KBM-7 (cell line): ENCODE data around the gene RNASE11.
"Not testable (repeated sequence)": the region's sequence is repeated elsewhere in the genome, so short reads cannot be mapped to it uniquely, and the experiment has no call there.

Source experiments
- DNase-seq: peaks from one replicate; pipeline ENCODE4 v3.0.0-alpha.2; 2015
- in situ Hi-C: fragments of 300-500 bp; cut with MboI; formaldehyde crosslinking; loops from 2 replicates; pipeline ENCODE4 v1.14.3; 2020; ENCODE audit warnings: low sequenced_read_pairs, low pct_unique_long_range_greater_than_20kb, mixed read lengths

The RNASE11 gene

GRCh38 chr14:20587489-20588154 is at the start of gene RNASE11:
Gene RNASE11 (minus strand): TSS chr14:20588001.
- DNase-seq = no peak
- in situ Hi-C loops = loop anchor here (25.0 kb wide), 1 partner anchor 100 kb away; no protein-coding TSS in a partner anchor

GRCh38 chr14:20632831-20633691 is 45.3 kb upstream of the RNASE11 start:
- DNase-seq = peak; percentile 91
- in situ Hi-C loops = no loop called here

DNA sequence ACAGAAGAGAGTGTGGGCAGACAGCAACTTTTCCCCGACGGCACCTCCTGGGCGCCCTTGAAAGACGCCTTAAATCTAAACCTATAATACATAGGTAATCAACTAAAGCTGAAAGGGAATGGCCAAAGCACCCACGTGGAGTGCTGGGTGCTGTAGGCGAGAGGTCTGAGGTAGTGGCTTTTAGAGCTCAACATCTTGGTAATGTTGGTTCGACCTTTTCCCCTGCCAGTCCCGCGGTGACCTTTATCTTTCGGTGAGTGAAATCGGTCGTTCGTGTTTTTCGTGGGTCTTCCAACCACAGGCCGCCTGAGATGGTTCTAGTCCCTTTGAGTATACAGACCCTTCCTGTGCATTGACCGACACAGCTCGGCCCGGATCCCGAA is 44.6 kb upstream of the RNASE11 start:
- DNase-seq = no peak
- in situ Hi-C loops = no loop called here

GRCh38 chr14:20631880-20632389 is 44.1 kb upstream of the RNASE11 start:
- DNase-seq = peak; percentile 45
- in situ Hi-C loops = no loop called here

GRCh38 chr14:20631023-20631879 is 43.5 kb upstream of the RNASE11 start:
- in situ Hi-C loops = no loop called here
- peak; percentile 68 for DNase-seq

DNA sequence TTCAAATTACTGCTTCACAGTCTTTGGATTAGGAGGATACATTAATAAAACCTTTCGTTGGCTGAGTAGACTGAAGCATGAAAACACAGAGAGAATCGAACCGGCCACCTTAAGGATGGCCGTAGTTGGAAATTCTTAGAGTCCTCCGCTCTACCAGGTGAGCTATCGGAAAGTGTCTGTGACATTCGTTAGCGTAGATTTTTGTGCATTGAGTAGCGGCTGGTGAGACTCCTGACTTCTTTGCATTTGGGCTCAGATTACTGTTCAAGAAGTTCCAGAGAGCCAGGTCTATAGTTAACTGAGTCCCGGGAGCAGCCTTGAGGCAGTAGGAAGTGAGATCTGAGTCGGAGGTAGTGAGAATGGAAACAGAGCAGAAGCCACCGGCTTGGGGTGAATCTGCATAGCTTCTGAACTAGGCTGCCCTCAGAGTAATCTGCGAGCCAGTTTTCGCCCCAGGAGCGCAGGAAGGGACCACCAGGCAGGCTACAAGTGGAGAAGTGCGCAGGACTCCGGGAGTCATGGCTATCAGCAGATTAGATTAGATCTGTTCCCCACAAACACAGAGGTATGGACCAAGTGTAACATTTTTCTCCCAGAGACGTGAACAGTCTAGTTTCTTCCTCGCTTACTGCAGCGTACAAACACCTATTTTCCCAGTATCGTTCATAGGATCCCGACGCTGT is 42.7 kb upstream of the RNASE11 start:
- in situ Hi-C loops = no loop called here
- DNase-seq = peak; percentile 79

DNA sequence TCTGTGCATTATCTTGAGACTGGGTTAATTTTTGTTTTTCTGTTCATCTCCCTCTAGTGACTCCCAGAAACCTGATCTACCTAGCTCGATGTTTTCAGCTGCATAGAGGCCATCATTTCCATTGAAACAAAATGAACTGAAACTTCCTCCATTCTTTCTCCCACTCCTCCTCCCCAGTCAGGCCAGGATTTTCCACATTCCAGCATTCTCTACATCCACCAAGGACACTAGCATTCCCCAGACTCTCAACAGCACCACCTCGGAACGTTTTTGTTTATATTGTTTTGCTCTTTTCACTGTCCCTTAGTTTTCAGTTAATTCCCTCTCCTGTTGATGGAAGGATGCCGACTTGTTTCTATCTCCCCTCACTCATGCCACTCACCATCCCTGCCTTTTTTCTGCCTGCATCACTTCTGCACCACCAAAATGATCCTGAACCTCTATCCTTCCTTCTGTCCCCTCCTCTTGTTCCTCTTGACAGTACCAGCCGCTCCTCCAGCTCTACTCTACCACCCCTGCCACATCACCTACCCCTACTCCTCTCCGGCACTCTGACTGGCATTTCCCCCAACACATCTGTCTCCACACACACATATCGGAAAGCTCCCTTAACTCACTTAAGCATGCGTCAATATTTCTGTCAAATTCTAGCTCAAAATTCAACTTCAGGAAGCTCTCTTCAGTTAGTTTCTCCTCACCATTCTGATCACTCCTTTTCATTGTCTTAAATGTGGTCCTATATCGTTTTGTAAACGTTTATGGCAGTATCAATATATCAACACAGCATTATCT is 40.5 kb upstream of the RNASE11 start:
- in situ Hi-C loops = no loop called here
- no peak for DNase-seq

DNA sequence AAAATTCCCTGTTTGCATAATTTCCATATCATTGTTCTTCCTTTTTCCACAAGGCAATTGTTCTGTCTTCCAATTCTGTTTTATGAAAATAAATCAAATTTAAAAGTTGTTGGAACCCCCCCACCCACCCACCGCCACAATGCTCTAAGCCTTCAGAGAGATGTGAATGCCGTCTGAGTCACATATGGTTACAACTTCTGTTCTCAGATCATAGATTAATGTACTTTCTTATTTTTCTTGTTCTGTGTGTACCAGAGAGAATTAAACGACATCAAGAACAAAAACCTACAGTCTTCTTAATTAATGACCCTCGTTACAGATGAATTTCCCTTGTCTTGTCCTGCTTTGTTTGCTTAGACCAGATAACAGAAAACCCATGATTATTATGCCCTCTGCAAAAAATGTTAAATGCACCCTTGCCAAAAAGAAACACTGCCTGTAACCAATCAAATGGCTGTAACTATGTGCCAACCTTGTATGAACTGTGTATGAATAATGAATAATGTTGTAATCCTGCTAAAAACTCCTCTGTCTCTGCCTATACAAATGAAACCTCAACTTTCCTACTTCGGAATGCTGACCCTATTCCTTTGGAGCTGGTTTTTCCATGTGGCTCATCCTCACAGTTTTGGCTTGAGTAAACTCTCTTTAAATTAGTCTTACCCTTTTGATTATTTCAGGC is 39.7 kb upstream of the RNASE11 start:
- in situ Hi-C loops = no loop called here
- DNase-seq = no peak

- in situ Hi-C loops = no loop called here
- DNase-seq = no peak
Observed at GRCh38 chr14:20626274-20626673, 38.5 kb upstream of the RNASE11 start.

GRCh38 chr14:20624495-20625070 is 36.8 kb upstream of the RNASE11 start:
- in situ Hi-C loops = loop anchor here (25.0 kb wide), 1 partner anchor 287 kb away; the partner anchor contains the start of genes CCNB1IP1 and PARP2
- DNase-seq = no peak

GRCh38 chr14:20623798-20624197 is 36.0 kb upstream of the RNASE11 start:
- peak; percentile 68 for DNase-seq
- in situ Hi-C loops = loop anchor here (25.0 kb wide), 1 partner anchor 286 kb away; the partner anchor contains the start of genes CCNB1IP1 and PARP2

GRCh38 chr14:20622816-20623291 is 35.1 kb upstream of the RNASE11 start:
- in situ Hi-C loops = loop anchor here (25.0 kb wide), 1 partner anchor 286 kb away; the partner anchor contains the start of genes CCNB1IP1 and PARP2
- DNase-seq = peak; percentile 44

- in situ Hi-C loops = loop anchor here (25.0 kb wide), 1 partner anchor 284 kb away; the partner anchor contains the start of genes CCNB1IP1 and PARP2
- no peak for DNase-seq
Observed at GRCh38 chr14:20620798-20621478, 33.1 kb upstream of the RNASE11 start.

- not testable (repeated sequence) for DNase-seq
- in situ Hi-C loops = loop anchor here (25.0 kb wide), 1 partner anchor 282 kb away; the partner anchor contains the start of genes CCNB1IP1 and PARP2
Observed at GRCh38 chr14:20619688-20620087, 31.9 kb upstream of the RNASE11 start.

DNA sequence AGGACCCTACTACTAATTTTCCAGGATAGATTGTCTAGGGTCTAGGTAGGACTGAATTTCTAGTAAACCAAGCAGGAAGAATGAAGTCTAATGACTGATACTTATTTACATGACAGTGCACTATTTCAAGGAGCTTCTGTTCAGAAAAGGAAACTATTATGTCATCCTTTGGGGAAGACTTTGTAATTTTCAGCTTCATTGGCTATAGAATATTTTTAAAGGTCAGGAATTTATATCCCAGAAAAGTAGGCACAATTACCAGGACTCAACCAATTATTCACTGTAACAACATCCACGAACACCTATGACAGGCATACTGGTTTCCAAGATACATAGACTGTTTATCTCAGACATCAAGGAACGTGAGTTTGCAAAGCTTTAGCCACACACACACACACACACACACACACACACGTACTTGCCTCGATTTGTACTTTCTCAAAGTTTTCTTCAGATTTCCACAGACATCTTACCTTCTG is 30.5 kb upstream of the RNASE11 start:
- in situ Hi-C loops = loop anchor here (25.0 kb wide), 1 partner anchor 281 kb away; the partner anchor contains the start of genes CCNB1IP1 and PARP2
- no peak for DNase-seq
